ENCODE results near the gene LIME1. TPM values are rescaled to one million over a fixed set of nuclear protein-coding genes. Genes with fewer than 3 reads are reported as not detected.

The LIME1 gene
- total and polyA plus RNA-seq, 9 of the 15 experiments (the other 6 are each of a cell fraction or from before 2014, with no cell fraction given): 0.11 to 17.1 (median 2.8) TPM; not detected in 2

DNA sequence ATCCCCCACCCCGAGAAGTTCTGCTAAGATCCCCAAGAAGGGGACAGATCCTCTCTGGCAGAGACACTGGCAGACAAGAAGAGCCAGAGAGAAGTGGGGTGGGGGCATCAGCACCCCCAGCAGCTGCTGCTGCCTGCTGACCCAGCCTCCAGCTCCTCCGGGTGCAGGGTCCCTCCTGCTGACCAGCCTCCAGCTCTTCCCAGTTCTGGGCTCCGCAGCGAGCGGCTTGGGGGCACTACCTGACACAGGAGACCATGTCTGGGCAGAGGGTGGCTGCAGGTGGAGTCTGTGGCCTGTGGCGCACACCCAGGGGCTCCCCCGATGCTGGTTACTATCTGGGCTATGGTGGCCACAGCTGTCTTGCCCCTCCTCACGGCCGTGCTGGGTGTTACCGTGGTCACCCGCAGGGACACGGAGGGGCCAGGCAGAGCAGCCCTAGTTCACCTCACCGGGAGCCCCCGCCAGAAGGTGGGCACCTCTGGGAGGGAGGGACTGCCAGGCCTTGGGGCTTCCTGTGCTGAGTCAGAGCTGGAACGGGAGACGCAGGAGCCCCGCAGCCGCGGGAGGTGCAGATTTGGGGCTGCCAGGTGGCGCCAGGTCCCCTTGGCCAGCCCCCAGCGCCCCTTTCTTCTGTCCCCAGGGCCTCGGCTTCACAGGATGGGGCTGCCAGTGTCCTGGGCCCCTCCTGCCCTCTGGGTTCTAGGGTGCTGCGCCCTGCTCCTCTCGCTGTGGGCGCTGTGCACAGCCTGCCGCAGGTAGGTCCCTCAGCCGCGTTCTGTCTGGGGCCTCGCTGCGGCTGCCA, 630 bp downstream of the LIME1 start:
- no TSS peak for BruUV-seq (replicated peaks)
- ATAC-seq: no peak
- Histone ChIP-seq H3K27ac (ENCODE audit: extremely low read depth, low read depth, low read length) (no peak overlapping the region), H4K20me1 (replicated peaks; ENCODE audit: control insufficient read depth, insufficient read depth, low read length) (no peaks in the 10 kb centered on the region; the same call in 1 of the 2 replicates), H2AFZ (ENCODE audit: low read depth, low read length) (no peak overlapping the region), H3K4me2 (ENCODE audit: insufficient read depth, low read length) (no peak overlapping the region), H3K36me3 (ENCODE audit: control insufficient read depth, insufficient read depth, low read length) (peaks cover 57% of the 10 kb centered on the region; the same call in 2 of the 3 replicates), H3K9me1 (ENCODE audit: control insufficient read depth, insufficient read depth, low read length) (no peaks in the 10 kb centered on the region), H3K9me3 (replicated peaks; ENCODE audit: control insufficient read depth, insufficient read depth, low read depth, low read length) (no peaks in the 10 kb centered on the region; the same call in none of the 2 replicates), H3K27me3 (ENCODE audit: control insufficient read depth in 2 of 2, insufficient read depth in 2 of 2, low read length in 2 of 2) (no peaks in the 10 kb centered on the region), H3K4me3 (no peak overlapping the region), H3K79me2 (ENCODE audit: control insufficient read depth, insufficient read depth, low read length) (peaks cover 23% of the 10 kb centered on the region), H3K4me1 (replicated peaks in 1 of 2; ENCODE audit: control insufficient read depth in 2 of 2, insufficient read depth in 2 of 2, low read length in 2 of 2) (peaks cover 11 to 79% of the 10 kb centered on the region in 2 experiments), H3K9ac (ENCODE audit: insufficient read depth in 1 of 2, low read depth in 2 of 2, low read length in 2 of 2) (no peak overlapping the region)
- POLR2A ChIA-PET: interaction anchor here (0.5 to 1.5 kb wide), 3 partner anchors 9 to 326 kb away, joined by 3 to 6 read pairs (median 3); partner anchors contain the start of gene TPD52L2
- peak; percentile 19; the same call in 1 of the 2 replicates for TF ChIP-seq SUPT5H (IDR thresholded peaks at IDR 0.05)
- TF ChIP-seq, protein P1, sequence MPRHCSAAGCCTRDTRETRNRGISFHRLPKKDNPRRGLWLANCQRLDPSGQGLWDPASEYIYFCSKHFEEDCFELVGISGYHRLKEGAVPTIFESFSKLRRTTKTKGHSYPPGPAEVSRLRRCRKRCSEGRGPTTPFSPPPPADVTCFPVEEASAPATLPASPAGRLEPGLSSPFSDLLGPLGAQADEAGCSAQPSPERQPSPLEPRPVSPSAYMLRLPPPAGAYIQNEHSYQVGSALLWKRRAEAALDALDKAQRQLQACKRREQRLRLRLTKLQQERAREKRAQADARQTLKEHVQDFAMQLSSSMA (CRISPR knock-in tag; IDR thresholded peaks at IDR 0.05): no peak
- TF ChIP-seq POLR2G (IDR thresholded peaks at IDR 0.05; ENCODE audit: low read depth, low read length): peak; percentile 60; the same call in 1 of the 2 replicates
- 0 out of 2 replicates have a peak, but pooled peaks have one; percentile 11 for TF ChIP-seq RBFOX2 (IDR thresholded peaks at IDR 0.05; ENCODE audit: low read depth, low read length)
- intact Hi-C loops (cut with micrococcal nuclease): no loop called here
- DNase-seq (ENCODE audit: extremely low read depth in 1 of 4, low spot score in 3 of 4): peak in 2 of 4 experiments; percentile 7 to 10
- FAIRE-seq: no peak
- CTCF ChIA-PET (ENCODE audit: low intra/inter-chr PET ratio): interaction anchor here (0.7 kb wide), 1 partner anchor 120 kb away, joined by 4 read pairs; no protein-coding TSS in a partner anchor
- in situ Hi-C loops (cut with MboI): no loop called here
- 87% methylated on average over 21 of the region's 30 CpGs for WGBS (ENCODE audit: insufficient coverage, low coverage, missing lambda C conversion rate)
